Stimulated activated CD4-positive, alpha-beta T cell treated with anti-CD3 and anti-CD28 coated beads, Interleukin-4, amount 100 ng/mL, for 4 hours (primary cell): Measurements from ENCODE around the gene ZNF438.
"Not testable (repeated sequence)": the region's sequence is repeated elsewhere in the genome, so short reads cannot be mapped to it uniquely, and the experiment has no call there.

ENCODE experiments used
- DNase-seq, 2 experiments: peaks; one replicate each; pipeline ENCODE4 v3.0.0-alpha.2; 2020

ZNF438 gene

DNA sequence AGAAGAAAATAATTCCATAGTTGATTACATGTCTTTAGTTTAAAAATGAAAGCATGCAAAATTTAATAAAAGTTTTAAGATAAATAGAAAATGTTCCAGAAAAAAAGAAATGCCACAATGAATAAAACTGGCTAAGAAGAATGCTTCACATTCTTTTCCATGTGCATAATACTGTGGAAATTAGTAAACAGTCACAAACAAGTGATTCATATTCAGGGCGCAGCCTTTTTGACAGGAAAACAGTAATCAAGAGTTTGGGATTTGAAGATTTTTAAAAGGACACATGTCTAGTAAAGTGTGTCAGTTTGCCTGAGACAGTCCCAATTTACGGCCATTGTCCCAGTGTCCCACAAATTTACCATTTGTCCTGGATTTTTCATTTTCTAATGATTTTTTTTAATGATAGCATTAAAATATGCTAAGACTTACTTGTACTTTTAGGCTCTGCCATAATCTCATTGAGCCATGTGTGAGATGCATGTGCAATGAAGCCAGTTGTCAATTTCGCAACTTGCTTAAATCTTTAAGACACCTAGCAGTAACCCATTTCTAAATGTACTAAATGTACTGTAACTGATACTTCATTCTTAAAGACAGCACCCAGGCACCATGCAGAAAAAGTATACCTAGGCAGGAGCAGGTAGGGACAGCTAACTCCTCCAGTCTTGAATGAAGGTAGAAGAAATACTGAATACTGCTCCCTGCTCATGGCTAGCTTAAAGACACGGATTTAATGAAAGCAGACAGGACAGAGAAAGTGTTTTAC, 46.9 kb downstream of the ZNF438 start:
- DNase-seq: no peak

DNA sequence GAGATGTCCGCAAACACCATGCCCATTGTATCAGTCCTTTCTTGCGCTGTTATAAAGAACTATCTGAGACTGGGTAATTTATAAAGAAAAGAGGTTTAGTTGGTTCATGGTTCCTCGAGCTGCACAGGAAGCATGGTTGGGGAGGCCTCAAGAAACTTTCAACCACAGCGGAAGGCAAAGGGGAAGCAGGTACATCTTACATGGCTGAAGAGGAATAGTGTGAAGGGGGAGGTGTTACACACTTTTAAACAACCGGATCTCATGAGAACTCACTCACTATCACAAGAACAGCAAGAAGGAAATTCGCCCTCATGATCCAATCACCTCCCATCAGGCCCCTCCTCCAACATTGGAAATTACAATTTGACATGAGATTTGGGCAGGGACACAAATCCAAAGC, 48.5 kb downstream of the ZNF438 start:
- DNase-seq: not testable (repeated sequence)

DNA sequence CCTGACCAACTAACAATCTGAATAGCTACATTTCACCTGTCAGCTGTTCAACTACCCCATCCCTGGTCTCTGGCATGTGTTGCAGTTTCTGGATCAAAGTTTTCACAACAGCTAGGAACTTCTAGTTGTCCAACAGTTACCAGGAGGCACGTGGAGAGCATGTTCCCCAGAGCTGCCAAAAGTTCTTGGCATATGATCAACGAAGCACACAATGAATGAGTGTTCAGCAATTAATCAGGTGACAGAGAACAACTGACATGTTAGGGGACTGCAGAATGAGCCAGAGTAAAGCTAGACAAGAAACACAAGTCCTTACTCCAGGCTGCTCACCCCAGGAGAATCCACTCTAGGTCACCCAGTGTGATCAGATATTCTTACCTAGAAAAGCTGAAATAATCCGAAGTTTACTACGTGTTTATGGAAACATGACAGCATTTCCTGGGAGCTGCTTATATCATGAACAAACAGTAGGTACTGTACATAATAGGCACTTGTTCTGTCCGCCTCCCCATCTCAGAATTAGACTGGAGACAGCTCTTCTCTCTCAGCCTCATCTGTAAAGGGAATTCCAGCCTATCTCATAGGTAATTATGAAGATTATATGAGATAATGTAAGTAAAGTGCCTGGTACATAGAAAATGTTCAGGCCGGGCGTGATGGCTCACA, 50.6 kb downstream of the ZNF438 start:
- DNase-seq: no peak

DNA sequence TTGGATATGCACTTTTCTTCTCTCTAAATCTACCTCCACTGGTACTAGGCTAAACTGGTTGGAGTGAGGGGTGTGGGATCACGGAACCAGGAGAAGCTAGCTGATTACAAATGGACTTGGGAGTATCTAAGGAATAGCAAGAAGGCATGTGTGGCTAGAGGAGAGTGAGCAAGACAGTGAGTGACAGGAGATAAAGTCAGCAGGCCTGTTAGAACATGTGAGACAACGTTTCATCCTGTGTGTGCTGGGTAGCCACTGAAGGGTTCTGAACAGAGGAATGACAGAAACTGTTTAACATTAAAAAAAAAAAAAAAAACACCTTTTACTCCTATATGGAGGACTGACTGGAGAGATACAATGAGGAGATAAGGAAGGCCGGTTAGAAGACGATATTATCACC, 51.7 kb downstream of the ZNF438 start:
- DNase-seq: no peak

DNA sequence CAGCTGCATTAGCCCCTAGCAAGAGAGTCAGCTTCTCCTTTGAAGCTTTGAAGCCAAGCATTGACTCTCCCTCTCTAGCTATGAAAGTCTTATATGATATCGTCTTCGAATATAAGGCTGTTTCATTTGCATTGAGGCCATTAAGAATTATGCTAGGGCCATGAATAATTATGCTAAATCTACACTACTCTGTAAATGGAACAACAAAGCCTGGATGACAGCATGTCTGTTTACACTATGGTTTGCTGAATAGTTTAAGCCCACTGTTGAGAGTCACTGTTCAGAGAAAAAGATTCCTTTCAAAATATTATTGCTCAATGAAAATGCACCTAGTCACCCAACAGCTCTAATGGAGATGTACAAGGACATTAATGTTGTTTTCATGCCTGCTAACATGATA, 52.8 kb downstream of the ZNF438 start:
- no peak for DNase-seq

DNA sequence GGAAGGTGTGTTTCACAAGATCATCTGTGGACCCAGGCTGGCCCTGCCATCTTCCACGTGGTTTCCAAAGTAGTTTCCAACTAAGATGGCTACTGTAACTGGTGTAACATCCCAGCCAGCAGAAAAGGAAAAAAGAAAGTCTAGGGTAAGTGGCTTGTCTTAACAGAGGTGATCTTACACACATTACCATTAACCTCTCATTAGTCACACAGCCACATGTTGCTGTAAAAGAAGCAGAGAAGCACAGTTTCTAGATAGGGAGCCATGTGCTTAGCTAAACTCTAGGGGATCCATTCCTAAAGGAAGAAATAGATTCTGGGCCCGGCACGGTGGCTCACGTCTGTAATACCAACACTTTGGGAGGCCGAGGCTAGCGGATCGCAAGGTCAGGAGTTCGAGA, 54.3 kb downstream of the ZNF438 start:
- no peak for DNase-seq

DNA sequence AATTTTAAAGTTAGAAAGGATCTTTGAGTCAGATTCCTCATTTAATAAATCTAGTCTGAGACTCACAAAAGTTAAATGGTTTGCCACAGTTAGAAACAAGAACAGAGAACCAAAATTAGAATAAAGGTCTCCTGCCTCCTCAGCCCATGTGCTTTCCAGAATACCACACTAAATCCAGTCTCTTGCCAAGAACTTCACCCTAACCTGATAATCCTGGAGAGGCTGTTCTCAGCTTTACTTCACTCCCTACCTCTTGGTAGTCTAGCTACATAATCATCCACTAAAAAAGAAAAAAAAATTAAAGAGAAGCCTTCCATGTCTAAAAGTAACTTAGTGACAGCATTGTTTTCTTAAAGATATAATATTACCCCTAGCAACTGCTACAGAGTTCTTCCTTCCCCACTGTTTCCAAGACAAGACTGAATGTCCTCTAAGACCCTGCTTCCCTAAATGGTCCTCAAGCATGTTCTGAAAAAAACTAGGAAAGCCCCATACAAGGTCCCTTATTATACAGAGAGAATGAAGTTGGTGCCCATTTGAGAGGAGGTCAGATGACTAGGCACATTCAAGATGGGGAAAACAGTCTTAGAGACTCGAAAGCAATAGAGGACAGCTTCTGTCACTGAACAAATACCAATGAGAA, 56.8 kb downstream of the ZNF438 start:
- DNase-seq: no peak

DNA sequence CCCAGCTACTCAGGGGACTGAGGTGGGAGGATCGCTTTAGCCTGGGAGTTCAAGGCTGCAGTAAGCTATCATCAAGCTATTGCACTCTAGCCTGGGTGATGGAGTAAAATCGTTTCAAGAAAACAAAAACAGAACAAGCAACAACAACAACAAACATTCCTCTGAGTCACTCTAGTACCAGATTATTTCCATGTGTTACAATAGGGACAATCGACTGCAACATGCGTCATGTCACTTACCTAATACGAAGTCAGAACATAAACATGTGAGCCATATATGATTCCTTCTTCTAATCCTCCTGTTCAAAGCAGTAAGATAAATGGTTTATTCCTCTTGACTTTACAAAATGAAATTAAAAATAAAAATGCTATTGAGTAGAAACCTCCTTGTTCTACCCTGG, 57.3 kb downstream of the ZNF438 start:
- no peak for DNase-seq

DNA sequence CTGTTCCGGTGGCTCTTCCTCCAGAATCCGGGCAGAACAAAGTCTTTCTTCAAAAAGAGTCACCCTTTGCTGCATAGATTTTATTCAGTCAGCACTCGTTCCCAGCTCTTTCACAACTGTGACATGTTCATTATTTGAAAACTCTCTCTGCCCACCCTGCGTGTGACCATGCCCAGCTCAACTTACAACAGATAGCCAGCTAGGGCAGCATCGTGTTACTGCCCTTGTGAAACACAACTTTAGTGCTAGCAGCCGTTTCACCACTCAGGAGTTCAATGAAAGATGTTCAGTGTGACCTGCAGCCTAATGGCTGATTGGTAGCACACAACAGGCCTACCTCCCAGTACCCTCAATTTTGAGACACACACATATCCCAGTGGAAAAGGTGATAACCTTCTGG, 57.9 kb downstream of the ZNF438 start:
- no peak for DNase-seq

DNA sequence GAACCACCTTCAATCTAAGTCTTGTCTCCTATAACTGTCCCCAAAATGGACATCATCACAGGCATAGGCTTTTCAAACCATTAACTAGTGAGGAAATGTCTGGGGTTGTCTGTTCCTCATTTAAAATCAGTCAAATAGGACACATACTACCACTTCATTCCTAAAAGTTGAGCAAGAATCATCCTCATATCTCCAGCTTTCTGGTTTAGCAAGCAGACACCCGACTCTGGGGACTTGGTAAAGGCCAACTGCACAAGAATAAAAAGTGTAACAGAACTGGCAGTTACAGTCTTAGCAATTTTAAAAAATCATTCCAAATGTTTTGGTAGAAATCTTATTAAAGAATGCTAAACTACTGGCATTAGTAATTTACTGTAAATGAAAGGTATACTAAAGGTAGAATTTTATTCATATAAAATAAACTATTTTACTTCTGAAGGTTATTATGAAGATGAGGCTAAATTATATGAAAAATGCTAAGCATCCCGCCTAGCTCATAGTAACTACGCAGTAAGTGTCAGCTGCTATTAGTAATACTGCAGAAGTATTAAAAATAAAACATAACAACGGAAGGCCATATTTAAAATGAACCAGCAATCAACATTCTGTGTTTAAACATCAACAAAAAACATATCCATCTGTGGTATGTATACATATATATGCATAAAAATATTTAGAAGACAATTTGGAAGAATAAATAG, 60.8 kb downstream of the ZNF438 start:
- no peak for DNase-seq

DNA sequence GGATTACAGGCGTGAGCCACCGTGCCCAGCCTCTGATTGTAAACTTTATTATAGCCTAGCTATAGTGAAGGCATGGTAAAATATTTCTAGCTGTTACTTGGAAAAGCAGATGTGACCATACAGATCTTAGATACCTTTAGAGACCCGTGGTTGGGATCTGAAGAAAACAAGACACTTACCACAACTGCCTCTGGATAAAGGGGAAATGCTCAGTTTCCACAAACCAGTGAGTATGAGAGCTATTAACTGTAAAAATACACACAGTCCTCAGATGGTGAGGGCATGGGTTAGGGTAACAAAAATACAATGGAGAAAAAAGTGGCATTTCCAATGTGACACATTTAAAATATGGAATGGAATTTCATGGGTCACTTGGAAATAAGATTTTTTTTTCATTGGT, 63.0 kb downstream of the ZNF438 start:
- no peak for DNase-seq

DNA sequence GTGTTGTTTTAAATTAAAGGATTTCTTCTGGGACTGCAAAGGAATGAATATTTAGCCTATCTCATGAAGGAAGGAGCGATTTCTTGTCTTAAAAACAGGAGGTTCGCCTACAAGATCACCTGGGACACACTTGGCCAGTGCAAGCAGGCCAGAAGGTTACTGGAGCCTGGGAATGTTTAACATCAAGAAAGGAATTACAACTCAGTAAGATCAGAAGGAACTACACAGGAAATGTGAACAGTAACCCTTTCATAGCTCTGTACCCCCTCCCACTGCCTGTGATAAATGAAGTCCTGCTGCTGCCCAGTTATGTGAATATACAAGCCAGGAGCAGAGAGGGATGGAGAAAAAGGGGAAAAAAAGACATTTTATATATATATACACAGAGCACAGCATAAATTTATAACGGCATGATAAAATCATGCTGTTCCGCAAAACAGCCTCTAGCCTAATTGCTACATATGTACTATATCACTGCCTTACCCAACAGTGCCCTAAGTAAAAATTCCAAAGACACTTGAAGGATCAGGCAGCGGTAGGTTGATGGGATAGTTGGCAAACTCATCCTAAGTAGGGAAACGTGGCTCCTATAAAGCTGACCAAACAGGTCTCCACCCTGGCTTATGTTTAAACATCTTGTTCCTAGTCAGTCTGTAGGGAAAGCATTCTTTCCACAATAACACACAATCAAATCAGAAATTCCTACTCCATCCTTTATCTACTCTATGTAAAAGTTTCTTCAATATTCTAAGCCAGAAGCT, 63.8 kb downstream of the ZNF438 start:
- DNase-seq: no peak

DNA sequence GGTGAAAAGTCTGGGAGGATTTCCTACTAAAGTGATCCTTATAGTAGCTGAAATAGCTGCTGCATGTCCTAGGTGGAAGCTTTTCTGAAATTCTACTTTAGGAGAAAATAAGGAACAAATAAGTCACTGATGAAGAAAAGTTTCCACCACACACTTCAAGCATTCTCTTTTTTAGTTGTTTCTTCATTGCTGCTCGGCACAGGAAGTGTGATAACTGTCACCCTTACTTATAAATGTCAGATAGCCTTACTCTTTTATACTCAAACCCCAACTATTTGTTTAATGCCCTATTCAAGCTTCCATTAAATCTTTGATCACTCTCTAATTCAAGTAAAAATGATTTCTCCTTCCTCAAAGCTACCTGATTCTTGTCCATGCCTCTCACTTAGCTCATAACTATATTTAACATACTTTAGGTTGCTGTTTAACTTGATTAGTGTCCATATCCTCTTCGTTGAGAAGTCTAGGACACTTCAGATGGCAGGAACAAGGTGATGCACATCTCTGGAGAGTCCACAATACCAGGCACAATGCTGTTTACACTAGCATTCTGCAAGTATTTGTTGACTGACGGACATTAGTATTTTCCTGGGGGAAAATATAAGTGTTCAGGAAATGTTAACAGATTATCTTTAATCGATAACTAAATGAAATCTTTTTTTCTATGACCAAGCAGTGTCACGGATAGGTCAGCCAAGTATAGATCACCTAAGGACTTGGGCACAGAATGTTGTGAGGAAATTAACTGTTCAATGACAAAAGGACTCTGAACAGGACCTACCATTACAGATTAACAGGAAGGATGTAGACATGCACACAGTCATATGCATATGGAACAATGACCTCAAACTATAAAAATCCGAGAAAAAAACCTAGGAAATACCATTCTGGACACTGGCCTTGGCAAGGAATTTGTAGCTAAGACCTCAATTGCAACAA, 67.4 kb downstream of the ZNF438 start:
- no peak for DNase-seq

DNA sequence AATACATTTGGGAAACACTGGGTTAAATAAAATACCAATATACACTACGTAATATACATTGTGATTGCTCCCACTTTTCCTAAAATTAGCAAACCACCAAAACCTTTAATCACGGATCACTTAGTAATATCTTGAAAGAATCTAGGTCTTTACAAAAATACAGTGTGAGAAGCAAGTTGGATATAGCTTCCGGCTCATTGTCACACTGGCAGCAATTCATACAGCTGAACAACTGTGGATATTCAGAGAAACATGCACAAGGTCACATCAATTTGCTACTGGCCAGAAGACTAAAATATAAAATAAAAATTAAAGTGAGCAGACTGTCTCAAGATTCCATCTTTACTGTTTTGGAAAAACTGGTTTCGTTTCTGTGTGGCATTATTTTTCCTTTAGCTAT, 69.1 kb downstream of the ZNF438 start:
- DNase-seq: no peak

DNA sequence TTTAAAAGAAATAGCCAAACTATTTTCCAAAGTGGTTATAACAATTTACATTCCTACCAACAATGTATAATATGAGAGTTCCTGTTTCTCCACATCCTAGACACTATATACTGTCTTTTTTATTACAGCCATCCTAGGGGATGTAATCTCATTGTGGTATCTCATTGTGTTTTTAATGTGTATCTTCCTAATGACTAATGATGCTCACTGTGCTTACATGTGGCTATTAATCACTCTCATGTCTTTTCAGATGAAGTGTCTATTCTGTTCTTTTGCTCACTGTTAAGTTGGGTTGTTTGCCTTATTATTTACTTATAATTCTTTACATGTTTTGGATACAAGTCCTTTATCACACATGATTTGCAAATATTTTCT, 71.8 kb downstream of the ZNF438 start:
- no peak for DNase-seq

DNA sequence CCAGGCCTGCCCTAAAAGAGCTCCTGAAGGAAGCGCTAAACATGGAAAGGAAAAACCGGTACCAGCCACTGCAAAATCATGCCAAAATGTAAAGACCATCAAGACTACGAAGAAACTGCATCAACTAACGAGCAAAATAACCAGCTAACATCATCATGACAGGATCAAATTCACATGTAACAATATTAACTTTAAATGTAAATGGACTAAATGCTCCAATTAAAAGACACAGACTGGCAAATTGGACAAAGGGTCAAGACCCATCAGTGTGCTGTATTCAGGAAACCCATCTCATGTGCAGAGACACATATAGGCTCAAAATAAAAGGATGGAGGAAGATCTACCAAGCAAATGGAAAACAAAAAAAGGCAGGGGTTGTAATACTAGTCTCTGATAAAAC, 82.4 kb downstream of the ZNF438 start:
- DNase-seq: not testable (repeated sequence)

DNA sequence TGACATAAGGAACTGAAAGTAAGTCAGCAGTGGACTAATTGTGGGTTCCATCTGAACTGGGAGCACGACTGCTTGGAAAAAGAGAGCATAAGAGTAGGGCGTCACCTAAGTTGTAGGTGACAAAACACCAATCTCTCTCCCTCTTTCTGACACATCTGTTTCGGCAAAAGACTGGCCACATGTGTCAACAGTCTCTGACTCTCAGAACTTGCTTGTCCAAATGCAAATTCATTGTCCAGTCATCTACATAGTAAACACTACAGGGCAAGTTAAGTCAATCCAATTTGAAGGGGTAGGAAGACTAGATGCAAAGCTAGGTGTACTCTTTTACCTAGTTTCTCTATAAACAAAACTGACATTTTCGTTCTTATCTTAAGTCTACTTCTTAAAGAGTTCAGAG, 87.7 kb downstream of the ZNF438 start:
- no peak for DNase-seq

DNA sequence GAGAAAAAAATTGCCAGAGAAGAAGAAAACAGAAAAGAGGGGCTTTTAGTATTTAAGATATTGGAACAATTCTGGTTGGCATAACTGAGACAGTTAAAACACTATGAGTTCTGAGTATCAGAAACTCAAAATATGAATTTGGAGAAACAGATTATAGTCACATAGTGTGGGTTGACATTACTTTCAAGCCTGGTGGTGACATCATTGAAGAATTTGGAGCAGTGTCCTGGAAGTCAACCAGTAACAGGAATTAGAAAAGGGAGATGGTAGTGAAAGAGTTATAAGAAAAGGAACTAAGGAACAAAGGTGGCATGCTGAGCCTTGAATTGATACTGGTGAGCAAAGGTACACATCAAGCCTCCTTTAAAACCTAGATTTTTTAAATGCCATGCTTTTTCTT, 88.2 kb downstream of the ZNF438 start:
- no peak for DNase-seq

DNA sequence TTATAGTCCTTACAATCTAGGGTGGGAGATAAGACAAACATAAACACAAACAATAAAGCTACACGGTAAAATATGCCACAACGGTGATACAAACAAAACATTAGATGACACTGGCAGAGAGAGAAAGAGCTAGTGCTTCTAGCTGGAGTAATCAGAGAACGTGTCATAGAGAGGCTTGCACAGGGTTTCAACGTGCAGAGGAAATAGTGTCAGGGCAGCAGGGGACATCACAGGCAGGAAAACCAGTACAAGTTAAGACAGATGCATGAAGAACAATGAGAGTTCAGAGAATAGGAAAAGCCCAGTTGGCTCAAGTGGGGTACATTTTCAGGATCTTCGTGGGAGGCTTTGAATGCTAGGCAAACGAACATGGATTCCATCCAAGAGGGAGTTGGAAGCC, 91.4 kb downstream of the ZNF438 start:
- no peak for DNase-seq

DNA sequence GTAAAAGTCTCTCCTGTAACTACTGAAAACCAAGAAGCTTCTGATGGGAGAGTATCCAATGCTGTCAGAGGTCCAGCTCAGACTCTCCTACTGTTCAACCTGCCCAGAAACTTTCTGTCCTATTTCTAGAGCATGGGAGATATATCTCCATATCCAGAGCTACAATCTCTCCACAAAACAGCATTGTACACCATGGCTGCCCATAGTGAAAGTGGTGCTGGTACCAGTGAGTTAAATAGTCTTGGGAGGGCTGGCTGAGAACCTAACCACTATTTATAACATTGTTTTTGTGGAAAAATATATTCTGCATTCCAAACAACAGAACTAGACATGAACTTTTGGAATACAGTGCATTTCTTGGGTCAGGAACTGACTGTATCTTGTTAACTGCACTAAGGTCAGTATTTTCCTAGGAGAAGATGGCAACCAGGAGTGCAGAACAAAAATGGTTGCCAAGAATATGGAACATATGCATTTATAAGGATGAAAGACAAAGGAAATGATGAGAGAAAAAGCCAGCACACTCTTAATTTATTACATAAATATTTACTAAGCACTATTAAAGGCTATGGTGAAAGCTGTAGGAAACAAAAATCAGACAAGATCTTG, 91.9 kb downstream of the ZNF438 start:
- no peak for DNase-seq

DNA sequence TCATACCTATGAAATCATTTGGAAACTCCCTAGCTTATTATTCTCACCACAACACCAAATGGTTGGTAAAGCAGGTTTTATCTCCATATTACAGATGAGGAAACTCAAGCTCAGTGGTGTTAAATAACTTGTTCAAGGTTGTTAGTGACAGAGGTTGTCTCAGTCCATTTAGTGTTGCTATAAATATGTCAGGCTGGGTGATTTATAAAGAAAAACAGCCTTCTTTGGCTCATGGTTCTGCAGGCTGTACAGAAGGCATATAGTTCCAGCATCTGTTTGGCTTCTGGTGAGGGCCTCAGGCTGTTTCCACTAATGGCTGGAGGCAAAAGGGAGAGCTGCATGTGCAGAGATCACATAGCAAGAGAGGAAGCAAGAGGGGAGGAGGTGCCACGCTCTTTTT, 96.6 kb downstream of the ZNF438 start:
- DNase-seq: no peak
